ENCODE results near the gene TWIST2. TPM values are rescaled to one million over a fixed set of nuclear protein-coding genes. Genes with fewer than 3 reads are reported as not detected.

The TWIST2 gene
- total and polyA plus RNA-seq, 7 experiments from 2014 or later: not detected

DNA sequence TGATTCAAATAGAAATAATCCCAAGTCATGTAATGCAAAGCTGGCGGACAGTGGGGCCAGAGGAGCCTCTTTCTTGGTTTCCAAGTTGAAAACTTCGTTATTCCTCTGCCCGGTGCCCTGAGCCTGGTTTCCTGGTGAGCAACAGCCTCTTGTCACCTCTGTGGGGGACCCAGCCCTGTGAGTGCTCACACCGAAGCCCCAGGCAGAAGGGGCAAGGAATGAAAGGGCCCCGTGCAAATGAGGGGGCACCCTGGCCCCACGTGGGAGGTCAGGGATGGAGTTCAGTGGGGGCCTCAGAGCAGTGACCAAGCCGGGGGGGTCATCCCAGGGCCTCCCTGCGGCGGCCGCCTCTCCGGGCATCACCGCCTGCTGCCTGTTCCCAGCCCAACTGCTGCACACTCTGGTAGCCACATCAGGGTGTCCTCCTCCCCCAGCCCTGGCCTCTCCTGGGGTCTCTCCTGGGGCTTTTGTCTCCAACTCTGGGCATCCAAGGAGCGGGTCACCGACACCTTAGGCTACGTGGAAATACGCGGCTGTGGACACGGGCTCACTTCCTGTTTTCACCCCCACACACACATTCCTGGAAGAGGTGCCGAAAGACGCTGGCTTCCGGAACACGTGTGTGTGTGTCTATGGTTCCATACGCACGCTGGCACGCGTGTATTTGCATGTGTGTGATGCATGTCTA, 64.5 kb downstream of the TWIST2 start:
- Mint-ChIP-seq H3K36me3 (no peaks in the 10 kb centered on the region), H3K9me3 (peaks cover 0 to 3% (median 0%) of the 10 kb centered on the region in 11 donors), H3K4me3 (no peak overlapping the region), H3K4me1 (peaks cover 0 to 1% (median 0%) of the 10 kb centered on the region in 7 donors), H3K27ac (no peak overlapping the region), H3K27me3 (peaks cover 0 to 31% (median 6%) of the 10 kb centered on the region in 5 donors)
- Histone ChIP-seq H3K4me1 (ENCODE audit: control insufficient read depth in 2 of 2, insufficient read depth in 2 of 2, low read length in 2 of 2) (no peaks in the 10 kb centered on the region), H3K4me3 (ENCODE audit: low read length) (no peak overlapping the region), H3K9me3 (ENCODE audit: control insufficient read depth in 2 of 3, low read length in 3 of 3) (no peaks in the 10 kb centered on the region), H3K27ac (ENCODE audit: low read depth, low read length) (no peak overlapping the region), H3K27me3 (ENCODE audit: control insufficient read depth in 2 of 2, insufficient read depth in 2 of 2, low read length in 2 of 2) (no peaks in the 10 kb centered on the region), H3K36me3 (ENCODE audit: control insufficient read depth in 2 of 3, insufficient read depth in 3 of 3, low read length in 3 of 3) (no peaks in the 10 kb centered on the region)
- intact Hi-C loops (cut with micrococcal nuclease): no loop called here
- DNase-seq (no peak), ATAC-seq (no peak)
- POLR2A ChIA-PET: no interaction called here
- CTCF ChIA-PET: no interaction called here

DNA sequence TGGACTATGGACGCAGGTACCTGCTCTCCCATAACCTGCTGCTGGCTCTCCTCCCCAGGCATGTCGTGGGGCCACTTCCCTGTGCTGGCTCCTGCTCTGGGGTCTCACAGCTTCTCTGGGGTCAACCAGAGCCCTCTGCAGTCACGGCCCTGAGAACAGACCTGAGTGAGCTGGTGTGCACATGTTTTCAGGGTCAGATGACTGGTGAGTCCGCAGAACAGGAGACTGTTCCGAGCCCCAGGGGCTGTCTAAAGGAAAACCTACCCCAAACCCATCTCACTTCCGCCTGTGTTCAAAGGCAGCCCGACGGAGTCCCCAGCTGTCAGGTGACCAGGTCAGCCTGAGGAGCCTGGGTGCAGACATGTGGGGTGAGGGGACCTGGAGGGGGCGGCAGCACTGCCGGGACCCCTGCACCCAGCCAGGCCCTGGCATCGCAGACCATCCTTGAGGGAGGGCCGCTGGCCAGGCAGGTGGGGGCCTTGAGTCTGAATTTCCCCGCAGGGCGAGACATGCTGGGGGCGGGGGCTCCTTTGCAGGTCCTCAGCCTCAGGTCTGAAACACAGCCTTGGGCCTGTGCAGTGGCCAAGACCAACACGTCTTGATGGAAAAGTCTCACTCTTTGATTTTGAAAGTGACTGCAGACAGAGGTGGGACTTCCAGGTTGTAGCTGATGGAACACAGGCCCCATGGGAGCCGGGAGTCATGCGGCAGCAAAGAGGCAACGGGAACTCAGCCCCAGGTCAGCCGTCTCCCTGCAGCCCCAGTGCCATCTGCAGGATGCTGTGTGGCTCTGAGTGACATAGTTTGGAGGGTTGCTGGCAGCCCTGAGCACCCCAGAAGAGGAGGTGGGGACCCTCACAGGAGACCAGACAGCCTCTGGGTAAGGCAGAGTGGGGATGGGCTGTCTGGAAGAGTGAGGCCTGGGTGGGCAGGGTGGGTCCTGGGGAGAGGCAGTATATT, 65.3 kb downstream of the TWIST2 start:
- CTCF ChIA-PET: no interaction called here
- no peak for ATAC-seq
- Mint-ChIP-seq H3K9me3 (peaks cover 0 to 3% (median 0%) of the 10 kb centered on the region in 11 donors), H3K36me3 (no peaks in the 10 kb centered on the region), H3K4me3 (no peak overlapping the region), H3K27me3 (peaks cover 0 to 31% (median 6%) of the 10 kb centered on the region in 5 donors), H3K27ac (no peak overlapping the region), H3K4me1 (peaks cover 0 to 1% (median 0%) of the 10 kb centered on the region in 7 donors)
- DNase-seq: no peak
- Histone ChIP-seq H3K4me1 (ENCODE audit: control insufficient read depth in 2 of 2, insufficient read depth in 2 of 2, low read length in 2 of 2) (no peaks in the 10 kb centered on the region), H3K27ac (ENCODE audit: low read depth, low read length) (no peak overlapping the region), H3K36me3 (ENCODE audit: control insufficient read depth in 2 of 3, insufficient read depth in 3 of 3, low read length in 3 of 3) (no peaks in the 10 kb centered on the region), H3K4me3 (ENCODE audit: low read length) (no peak overlapping the region), H3K27me3 (ENCODE audit: control insufficient read depth in 2 of 2, insufficient read depth in 2 of 2, low read length in 2 of 2) (no peaks in the 10 kb centered on the region), H3K9me3 (ENCODE audit: control insufficient read depth in 2 of 3, low read length in 3 of 3) (no peaks in the 10 kb centered on the region)
- POLR2A ChIA-PET: no interaction called here
- intact Hi-C loops (cut with micrococcal nuclease): no loop called here

DNA sequence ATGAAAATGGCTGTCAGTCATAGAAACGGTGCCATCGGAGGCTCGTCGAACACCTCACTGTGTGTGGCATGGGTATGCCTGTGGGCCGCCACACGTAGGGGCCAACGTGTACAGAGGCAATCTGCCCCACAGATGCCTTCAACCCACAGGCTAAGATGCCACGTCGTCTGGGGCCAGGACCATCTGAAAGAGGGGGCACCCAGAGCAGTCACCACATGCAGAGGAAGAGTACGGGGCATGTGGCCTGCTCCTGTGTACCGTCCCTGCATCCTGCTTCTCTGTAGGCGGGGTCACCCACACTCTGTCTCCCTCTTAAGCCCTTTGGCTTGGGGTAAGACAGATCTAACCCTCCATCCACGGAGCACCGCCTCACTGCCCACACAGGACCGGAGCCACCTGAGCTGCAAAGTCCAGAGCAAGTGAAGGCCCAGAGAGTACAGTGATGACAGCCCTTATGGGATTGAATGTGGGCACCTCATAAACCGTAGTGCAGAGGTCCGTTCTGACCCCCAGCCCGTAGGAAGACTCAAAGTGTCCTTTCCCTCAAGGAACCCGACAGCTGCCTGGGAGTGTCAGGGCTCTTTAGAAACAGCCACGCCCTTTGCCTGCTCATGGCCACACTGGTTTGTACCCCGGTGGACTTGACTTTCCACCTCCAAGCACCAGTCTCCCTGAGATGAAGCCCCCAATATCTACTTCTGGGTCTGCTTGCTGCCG, 66.2 kb downstream of the TWIST2 start:
- no peak for DNase-seq
- ChIA-PET POLR2A (no interaction called here), CTCF (no interaction called here)
- intact Hi-C loops (cut with micrococcal nuclease): no loop called here
- Histone ChIP-seq H3K4me3 (ENCODE audit: low read length) (no peak overlapping the region), H3K27ac (ENCODE audit: low read depth, low read length) (no peak overlapping the region), H3K9me3 (ENCODE audit: control insufficient read depth in 2 of 3, low read length in 3 of 3) (no peaks in the 10 kb centered on the region), H3K4me1 (ENCODE audit: control insufficient read depth in 2 of 2, insufficient read depth in 2 of 2, low read length in 2 of 2) (no peaks in the 10 kb centered on the region), H3K27me3 (ENCODE audit: control insufficient read depth in 2 of 2, insufficient read depth in 2 of 2, low read length in 2 of 2) (no peaks in the 10 kb centered on the region), H3K36me3 (ENCODE audit: control insufficient read depth in 2 of 3, insufficient read depth in 3 of 3, low read length in 3 of 3) (no peaks in the 10 kb centered on the region)
- Mint-ChIP-seq H3K4me3 (no peak overlapping the region), H3K27ac (no peak overlapping the region), H3K36me3 (no peaks in the 10 kb centered on the region), H3K4me1 (peaks cover 0 to 1% (median 0%) of the 10 kb centered on the region in 7 donors), H3K9me3 (peaks cover 0 to 3% (median 0%) of the 10 kb centered on the region in 11 donors), H3K27me3 (peaks cover 0 to 31% (median 6%) of the 10 kb centered on the region in 5 donors)
- no peak for ATAC-seq

DNA sequence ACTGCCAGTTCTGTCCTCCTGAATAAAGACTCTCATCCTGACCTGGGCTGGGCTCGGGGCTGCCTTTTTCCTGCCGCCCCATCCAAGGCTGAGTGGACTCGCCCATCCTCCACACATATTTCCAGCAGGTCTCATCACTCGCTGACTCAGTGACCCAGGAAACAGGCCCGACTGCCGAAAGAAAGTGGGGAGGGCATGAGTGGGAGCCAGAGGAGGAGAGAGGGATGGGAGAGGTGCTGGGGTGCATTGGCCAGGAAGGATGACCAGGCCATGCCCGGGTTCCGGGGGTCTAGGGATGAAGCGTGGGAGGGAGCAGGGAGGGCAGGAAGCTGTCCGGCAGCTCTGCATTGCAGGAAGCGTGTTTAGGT, 66.7 kb downstream of the TWIST2 start:
- intact Hi-C loops (cut with micrococcal nuclease): no loop called here
- Histone ChIP-seq H3K27me3 (ENCODE audit: control insufficient read depth in 2 of 2, insufficient read depth in 2 of 2, low read length in 2 of 2) (no peaks in the 10 kb centered on the region), H3K9me3 (ENCODE audit: control insufficient read depth in 2 of 3, low read length in 3 of 3) (no peaks in the 10 kb centered on the region), H3K36me3 (ENCODE audit: control insufficient read depth in 2 of 3, insufficient read depth in 3 of 3, low read length in 3 of 3) (no peaks in the 10 kb centered on the region), H3K4me3 (ENCODE audit: low read length) (no peak overlapping the region), H3K27ac (ENCODE audit: low read depth, low read length) (no peak overlapping the region), H3K4me1 (ENCODE audit: control insufficient read depth in 2 of 2, insufficient read depth in 2 of 2, low read length in 2 of 2) (no peaks in the 10 kb centered on the region)
- Mint-ChIP-seq H3K9me3 (peaks cover 0 to 3% (median 0%) of the 10 kb centered on the region in 11 donors), H3K27me3 (peaks cover 0 to 31% (median 9%) of the 10 kb centered on the region in 5 donors), H3K27ac (no peak overlapping the region), H3K4me1 (peaks cover 0 to 1% (median 0%) of the 10 kb centered on the region in 7 donors), H3K4me3 (no peak overlapping the region), H3K36me3 (no peaks in the 10 kb centered on the region)
- DNase-seq (no peak), ATAC-seq (no peak)
- CTCF ChIA-PET: no interaction called here
- POLR2A ChIA-PET: no interaction called here

DNA sequence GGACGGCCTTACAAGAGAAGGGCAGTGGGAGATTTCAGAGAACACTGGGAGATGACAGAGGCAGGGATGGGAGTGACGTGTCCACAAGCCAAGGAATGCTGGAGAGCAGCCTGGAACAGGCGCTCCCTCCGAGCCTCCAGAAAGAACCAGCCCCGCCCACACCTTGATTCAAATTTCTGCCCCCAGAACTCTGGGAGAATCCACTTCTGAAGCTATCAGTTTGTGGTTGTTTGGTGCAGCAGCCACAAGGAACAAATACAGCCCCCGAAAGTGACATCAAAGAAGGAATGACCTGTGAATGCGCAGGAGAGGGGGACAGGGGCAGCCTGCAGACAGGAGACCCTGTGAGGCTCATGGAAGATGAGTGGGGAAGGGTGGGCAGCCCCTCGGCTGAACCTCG, 67.3 kb downstream of the TWIST2 start:
- no peak for ATAC-seq
- Histone ChIP-seq H3K4me1 (ENCODE audit: control insufficient read depth in 2 of 2, insufficient read depth in 2 of 2, low read length in 2 of 2) (no peaks in the 10 kb centered on the region), H3K4me3 (ENCODE audit: low read length) (no peak overlapping the region), H3K27ac (ENCODE audit: low read depth, low read length) (no peak overlapping the region), H3K27me3 (ENCODE audit: control insufficient read depth in 2 of 2, insufficient read depth in 2 of 2, low read length in 2 of 2) (no peaks in the 10 kb centered on the region), H3K36me3 (ENCODE audit: control insufficient read depth in 2 of 3, insufficient read depth in 3 of 3, low read length in 3 of 3) (no peaks in the 10 kb centered on the region), H3K9me3 (ENCODE audit: control insufficient read depth in 2 of 3, low read length in 3 of 3) (no peaks in the 10 kb centered on the region)
- CTCF ChIA-PET: no interaction called here
- no peak for DNase-seq
- Mint-ChIP-seq H3K36me3 (no peaks in the 10 kb centered on the region), H3K4me3 (no peak overlapping the region), H3K27ac (no peak overlapping the region), H3K4me1 (no peaks in the 10 kb centered on the region), H3K9me3 (peaks cover 0 to 3% (median 0%) of the 10 kb centered on the region in 11 donors), H3K27me3 (peaks cover 0 to 28% (median 9%) of the 10 kb centered on the region in 5 donors)
- intact Hi-C loops (cut with micrococcal nuclease): no loop called here
- POLR2A ChIA-PET: no interaction called here

DNA sequence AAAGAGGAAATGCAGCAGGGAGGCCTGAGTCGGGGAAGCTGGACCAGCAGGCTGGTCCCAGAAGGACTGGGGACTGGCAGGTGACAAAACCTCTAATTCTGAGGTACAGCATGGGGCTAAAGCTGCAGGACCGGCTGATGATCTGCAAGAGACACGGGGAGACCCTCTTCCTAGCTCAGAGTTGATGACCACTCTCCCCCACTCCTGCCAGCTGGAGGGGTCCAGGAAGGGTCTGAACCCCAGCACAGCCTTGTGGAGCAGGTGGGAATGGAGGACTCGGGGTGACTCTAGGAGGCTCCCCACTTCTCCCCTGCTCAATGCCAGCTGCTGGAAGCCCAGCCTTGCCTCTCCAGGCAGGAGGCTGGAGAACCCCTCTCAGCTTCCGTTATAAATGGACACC, 67.7 kb downstream of the TWIST2 start:
- peaks cover 0 to 25% (median 9%) of the 10 kb centered on the region in 5 donors for H3K27me3 Mint-ChIP-seq
- H3K9me3 ChIP-seq (ENCODE audit: control insufficient read depth in 2 of 3, low read length in 3 of 3): no peaks in the 10 kb centered on the region
- ATAC-seq (no peak), DNase-seq (no peak)
- H3K27ac ChIP-seq (ENCODE audit: low read depth, low read length): no peak overlapping the region
- CTCF ChIA-PET: no interaction called here
- H3K4me1 Mint-ChIP-seq: no peaks in the 10 kb centered on the region
- no peaks in the 10 kb centered on the region for H3K27me3 ChIP-seq (ENCODE audit: control insufficient read depth in 2 of 2, insufficient read depth in 2 of 2, low read length in 2 of 2)
- no peaks in the 10 kb centered on the region for H3K36me3 ChIP-seq (ENCODE audit: control insufficient read depth in 2 of 3, insufficient read depth in 3 of 3, low read length in 3 of 3)
- POLR2A ChIA-PET: no interaction called here
- intact Hi-C loops (cut with micrococcal nuclease): no loop called here
- H3K36me3 Mint-ChIP-seq: no peaks in the 10 kb centered on the region
- H3K4me1 ChIP-seq (ENCODE audit: control insufficient read depth in 2 of 2, insufficient read depth in 2 of 2, low read length in 2 of 2): no peaks in the 10 kb centered on the region
- H3K9me3 Mint-ChIP-seq: peaks cover 0 to 3% (median 0%) of the 10 kb centered on the region in 11 donors
- no peak overlapping the region for H3K27ac Mint-ChIP-seq
- no peak overlapping the region for H3K4me3 Mint-ChIP-seq
- no peak overlapping the region for H3K4me3 ChIP-seq (ENCODE audit: low read length)
